GM20000 (cell line): ENCODE data around the gene ANKRD33B.

Experiments used
- DNase-seq: peaks from one replicate; pipeline ENCODE4 v3.0.0; 2012; ENCODE audit warnings: low spot score
- TF ChIP-seq, protein P1 (sequence below): IDR thresholded peaks from 2 replicates; pipeline ENCODE4 v1.5.1; 2012; ENCODE audit warnings: mild to moderate bottlenecking, control low read depth; ENCODE audit errors: extremely low read depth, missing control alignments

Gene ANKRD33B

DNA sequence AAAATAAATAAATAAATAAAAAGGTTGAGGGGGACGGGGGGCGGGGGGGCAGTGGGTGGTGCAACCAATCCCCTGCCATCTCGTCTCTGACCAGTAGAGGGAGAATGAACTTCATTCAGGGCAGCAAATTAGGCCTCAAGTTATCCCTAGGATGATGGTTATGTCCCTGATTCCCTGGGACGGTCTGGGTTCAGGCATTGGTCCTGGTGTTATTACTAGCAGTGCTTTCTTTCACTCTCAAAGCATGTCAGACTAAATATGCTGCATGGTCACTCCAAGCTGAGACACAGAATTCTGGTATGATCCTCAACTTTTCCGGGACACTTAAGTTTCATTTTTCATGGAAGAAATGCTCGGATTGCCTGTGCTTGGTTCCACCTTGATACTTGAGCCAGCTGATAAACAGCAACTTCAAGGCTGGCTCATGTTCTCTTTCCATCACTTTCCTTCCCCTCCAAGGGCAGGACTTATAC is 137.7 kb downstream of the ANKRD33B start:
- DNase-seq: peak; percentile 39
- TF ChIP-seq, protein P1, sequence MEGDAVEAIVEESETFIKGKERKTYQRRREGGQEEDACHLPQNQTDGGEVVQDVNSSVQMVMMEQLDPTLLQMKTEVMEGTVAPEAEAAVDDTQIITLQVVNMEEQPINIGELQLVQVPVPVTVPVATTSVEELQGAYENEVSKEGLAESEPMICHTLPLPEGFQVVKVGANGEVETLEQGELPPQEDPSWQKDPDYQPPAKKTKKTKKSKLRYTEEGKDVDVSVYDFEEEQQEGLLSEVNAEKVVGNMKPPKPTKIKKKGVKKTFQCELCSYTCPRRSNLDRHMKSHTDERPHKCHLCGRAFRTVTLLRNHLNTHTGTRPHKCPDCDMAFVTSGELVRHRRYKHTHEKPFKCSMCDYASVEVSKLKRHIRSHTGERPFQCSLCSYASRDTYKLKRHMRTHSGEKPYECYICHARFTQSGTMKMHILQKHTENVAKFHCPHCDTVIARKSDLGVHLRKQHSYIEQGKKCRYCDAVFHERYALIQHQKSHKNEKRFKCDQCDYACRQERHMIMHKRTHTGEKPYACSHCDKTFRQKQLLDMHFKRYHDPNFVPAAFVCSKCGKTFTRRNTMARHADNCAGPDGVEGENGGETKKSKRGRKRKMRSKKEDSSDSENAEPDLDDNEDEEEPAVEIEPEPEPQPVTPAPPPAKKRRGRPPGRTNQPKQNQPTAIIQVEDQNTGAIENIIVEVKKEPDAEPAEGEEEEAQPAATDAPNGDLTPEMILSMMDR: peak; percentile 42

DNA sequence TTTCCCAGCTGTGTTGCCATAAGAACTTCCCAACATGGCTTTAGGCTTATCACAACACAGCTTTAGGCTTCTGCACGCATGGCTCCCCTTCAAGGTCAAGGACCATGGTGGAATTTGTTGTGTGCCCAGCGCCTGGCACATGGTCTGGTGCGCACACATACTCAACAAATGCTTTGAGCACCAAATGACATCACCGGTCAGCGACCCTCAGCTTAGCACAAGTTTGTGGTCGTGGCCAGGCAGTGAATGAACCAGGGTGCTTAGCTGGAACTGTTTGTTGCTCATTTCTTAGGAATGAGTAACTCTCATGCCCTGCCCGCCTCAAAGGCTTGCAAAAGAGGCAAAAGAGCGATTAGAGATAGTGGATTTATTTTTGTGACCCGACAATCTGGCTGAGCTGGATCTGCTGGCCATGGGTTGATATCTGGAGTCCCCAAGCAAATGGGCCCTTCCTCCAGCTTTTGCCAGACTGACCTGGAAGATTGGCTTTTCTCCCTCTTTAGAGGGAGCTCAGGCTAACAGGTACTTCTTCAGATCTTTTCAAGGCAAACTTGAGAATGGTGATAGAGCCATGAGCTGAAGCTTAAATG is 138.3 kb downstream of the ANKRD33B start:
- TF ChIP-seq, protein P1: no peak
- DNase-seq: no peak

DNA sequence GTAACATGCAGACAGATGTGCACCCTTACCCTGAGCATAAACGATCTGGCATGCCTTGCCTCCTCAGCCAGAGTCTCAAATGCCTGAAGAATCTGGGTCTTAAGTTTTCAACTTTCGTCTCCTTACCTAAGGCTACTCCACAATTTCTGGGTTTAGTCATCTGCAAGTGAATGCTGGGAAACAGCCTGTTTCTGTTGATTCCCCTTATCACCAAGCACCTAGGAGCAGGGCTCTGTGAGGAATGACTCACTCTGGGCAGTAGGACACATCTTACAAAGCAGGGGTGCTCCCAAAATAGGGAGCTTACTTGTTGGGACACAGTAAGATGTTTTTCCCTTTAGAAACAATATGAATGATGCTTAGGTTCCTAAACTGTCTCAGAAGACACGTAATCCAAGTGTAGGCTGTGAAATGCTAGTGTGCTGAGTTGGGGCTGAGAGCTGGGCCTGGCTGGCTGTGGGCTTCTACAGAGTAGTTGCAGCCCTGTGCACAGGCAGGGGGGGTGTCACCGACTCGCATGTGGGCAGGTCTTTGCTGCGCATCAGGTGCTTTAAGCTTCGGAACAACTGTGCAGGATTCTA is 139.1 kb downstream of the ANKRD33B start:
- TF ChIP-seq, protein P1: no peak
- no peak for DNase-seq

DNA sequence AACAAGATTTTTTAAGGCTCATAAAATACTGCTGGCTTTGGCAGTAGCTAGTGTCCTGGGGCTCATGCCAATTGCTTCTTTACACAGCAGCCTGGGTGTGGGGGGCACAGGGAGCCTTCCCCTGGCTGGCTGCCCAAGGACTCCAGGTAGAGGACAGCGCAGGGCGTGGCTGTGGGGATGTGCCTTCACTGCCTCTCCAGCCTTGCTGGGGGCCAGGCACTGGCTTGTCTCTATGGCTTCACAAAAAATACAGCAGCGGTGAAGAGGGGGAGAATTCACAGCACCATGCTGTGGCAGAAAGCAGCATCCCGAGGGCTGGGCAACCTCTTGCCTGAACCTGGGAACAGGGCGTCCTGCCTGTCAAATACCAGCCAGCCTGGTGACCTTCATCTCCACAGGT is 139.8 kb downstream of the ANKRD33B start:
- no peak for DNase-seq
- TF ChIP-seq, protein P1: no peak

DNA sequence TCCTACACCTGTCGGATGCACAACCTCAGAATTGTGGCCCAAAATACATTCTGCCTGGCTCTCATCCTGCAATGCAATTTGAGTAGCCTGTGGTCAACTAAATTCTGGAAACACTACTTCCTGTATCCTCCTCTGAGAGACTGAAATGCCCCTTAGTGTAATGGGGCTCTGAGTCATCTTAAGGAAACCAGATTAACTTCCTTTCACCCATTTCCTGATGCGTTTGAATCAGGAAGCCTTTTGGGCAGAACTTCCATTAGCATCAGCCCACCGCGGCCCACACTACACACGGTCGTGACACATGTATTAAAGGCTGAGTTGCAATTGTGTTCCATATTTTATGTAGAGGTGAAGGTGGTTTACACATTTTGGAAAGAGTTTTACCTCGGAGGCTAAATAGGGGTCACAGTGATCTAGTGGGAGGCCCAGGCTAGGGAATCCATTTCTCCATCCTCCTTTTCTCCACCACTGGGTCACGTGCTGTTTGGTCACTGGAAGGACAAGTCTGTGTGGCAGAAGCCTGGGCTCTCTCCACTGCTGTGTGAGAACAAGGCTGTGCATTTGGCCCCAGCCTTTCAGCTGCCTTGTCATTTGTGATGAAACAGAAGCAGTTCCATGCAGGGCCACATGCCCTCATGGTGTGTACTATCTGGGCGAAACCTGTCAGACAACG is 141.2 kb downstream of the ANKRD33B start:
- DNase-seq: no peak
- TF ChIP-seq, protein P1: no peak

DNA sequence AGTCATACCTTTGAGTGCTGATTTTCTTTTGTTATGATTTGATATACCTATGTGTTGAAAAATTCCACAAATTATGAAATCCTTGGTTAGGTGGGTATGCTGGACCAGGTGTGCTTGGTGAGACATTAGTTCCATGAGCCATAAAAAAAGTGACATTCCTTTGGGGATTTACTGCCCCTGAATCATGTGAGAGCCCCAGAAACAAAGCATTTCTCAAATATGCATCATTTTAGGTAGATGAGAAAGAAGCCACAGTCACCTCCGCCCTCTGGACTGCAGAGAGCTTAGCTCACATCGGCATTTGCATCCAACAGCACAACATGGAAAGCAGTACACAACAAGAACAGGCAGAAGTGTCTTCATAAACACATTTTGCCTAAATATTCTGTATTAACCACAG is 141.9 kb downstream of the ANKRD33B start:
- TF ChIP-seq, protein P1: no peak
- no peak for DNase-seq

DNA sequence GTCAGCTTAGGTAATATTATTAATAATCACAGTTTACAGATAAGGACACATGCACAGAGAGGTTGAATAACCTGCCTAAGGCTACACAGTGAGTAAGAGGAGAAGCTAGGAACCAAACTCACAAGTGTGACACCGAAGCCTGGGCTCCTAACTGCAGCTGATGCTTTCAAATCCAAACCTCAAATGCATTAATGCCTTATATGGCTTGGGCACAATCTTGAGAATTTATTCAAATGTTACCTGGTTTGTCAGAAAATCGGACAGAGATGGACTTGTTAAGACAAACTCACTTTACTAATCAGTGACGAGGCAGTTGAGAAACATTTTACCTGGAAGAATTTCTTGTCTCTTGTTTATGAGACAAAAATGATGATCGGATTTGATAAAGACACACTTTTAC is 142.5 kb downstream of the ANKRD33B start:
- no peak for DNase-seq
- TF ChIP-seq, protein P1: no peak
